HG02798 (cell line): ENCODE results near the gene R3HDM1.
"Not testable (repeated sequence)": the region's sequence is repeated elsewhere in the genome, so short reads cannot be mapped to it uniquely, and the experiment has no call there.

ENCODE experiments used
- ATAC-seq: cut with Tn5 transposase; IDR thresholded peaks from one replicate; pipeline ENCODE4 v1.9.1; 2021; ENCODE audit warnings: mild to moderate bottlenecking; ENCODE audit not compliant: unreplicated experiment, poor library complexity

R3HDM1 gene

DNA sequence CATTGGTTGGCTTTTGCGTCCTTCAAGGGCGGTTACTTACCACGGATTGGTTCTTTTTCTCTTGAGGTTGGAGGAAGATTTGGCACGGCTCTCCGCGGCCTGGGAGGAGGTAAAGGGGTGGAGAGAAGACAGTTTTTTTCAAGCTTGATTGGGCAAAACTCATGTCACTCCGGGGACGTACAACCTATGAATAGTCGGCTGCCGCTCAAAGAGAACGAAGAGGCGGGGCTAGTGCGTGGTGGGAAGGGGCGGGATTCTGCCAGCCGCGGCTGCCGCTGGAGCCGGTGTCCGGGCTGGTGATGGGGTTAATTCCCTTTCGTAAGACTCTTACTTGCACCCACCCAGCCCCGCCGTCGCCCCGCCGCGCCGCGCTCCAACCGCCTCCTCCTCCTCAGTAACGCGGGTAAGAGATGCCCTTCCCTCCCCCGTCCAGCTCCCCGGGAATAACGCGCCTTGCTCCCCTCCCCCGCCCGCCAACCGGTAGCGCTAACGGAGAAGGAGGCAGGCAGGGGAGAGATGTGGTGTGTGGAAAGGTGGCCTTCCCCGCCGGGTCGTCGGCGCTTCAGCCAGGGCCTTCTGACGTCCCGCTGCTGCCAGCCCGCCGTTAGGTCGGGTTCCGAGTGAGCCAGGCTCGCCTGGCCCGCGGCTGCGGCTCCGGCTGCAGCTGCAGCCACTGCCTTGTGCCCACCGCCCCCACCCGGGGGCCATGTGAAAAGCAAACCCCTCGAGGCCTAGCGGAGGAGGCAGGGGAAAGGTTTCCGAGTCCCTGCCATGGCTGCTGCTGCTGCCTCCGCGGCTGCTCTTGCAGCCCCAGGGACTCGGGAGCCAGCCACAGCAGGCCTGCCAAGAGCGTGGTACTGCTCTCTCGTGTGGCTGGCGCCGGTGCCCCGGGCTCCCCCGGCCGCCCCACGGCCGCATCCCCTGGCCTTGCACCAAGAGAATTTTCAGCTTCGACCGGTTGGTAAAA, at the start of gene R3HDM1:
TSS of gene R3HDM1 (plus strand) at position 254 of the 967 bp plus-strand sequence. CDS start 73,362 bp downstream, outside the sequence.
- ATAC-seq, result peak; percentile 85

DNA sequence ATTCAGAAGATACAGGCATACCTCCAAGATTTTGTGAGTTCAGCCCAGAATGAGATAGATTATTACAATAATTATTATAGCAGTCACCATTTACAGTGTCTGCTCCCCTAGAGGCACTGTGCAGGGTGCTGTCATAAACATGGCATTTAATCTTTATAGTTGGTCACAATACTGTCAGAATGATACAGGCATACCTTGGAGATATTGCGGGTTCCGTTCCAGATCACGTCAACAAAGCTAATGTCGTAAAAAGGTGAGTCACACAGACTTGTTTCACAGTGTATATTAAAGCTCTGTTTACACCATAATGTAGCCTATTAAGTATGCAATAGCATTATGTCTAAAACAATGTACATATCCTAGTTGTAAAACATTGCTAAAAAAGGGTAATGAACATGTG, 45.8 kb upstream of the R3HDM1 start:
- ATAC-seq, result no peak

DNA sequence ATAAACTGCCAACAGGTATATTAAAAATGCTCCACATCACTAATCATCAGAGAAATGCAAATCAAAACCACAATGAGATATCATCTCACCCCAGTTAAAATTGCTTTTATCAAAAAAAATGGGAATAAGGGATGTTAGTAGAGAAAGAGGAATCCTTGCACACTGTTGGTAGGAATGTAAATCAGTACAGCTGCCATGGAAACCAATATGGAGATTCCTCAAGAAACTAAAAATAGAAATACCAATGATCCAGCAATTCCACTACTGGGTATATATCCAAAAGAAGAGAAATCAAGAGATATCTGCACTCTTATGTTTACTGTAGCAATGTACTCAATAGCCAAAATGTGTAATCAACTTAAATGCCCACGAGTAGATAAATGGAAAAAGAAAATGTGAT, 40.9 kb upstream of the R3HDM1 start:
- no peak for ATAC-seq

DNA sequence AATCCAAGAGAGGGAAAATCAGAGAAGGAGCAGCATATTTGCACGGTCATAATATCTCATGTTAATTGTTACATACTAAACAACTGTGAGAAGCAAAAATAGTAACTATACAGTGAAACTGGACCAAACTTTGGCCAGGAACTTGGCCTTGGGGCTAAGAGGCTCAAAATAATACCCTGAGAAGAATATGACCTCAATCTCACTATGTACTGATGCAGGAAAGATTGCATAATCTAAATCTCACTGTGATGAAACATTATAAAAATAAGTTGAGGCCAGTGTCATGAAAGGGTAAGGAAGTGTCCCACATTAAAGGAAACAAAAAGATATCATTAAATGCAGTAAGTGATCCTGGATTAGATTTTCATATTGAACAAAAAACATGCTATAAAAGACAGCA, 36.8 kb upstream of the R3HDM1 start:
- ATAC-seq, result no peak

DNA sequence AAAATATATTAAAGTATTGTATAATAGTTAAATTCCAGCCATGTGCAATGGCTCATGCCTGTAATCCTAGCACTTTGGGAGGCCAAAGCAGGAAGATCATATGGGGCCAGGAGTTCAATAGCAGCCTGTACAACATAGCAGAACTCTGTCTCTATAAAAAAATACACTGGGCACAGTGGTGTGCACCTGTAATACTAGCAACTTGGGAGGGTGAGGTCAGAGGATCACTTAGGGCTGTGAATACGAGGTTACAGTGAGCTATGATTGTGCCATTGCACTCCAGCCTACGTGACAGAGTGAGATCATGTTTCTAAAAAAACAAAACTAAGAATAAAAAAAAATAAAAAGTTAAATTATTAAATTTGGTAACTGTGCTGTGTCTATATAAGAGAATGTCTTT, 36.4 kb upstream of the R3HDM1 start:
- ATAC-seq, result no peak

DNA sequence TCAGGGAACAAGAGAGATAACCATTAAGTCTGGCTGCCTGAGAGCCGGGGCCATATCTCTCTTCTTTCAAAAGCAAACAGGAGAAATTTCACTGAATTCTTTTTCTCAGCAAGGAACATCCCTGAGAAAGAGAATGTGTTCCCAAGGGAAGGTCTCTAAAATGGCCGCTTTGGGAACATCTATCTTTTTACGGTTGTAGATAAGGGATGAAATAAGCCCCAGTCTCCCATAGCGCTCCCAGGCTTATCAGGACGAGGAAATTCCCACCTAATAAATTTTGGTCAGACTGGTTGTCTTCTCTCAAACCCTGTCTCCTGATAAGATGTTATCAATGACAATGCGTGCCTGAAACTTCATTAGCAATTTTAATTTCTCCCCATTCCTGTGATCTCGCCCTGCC, 32.7 kb upstream of the R3HDM1 start:
- ATAC-seq, result not testable (repeated sequence)

DNA sequence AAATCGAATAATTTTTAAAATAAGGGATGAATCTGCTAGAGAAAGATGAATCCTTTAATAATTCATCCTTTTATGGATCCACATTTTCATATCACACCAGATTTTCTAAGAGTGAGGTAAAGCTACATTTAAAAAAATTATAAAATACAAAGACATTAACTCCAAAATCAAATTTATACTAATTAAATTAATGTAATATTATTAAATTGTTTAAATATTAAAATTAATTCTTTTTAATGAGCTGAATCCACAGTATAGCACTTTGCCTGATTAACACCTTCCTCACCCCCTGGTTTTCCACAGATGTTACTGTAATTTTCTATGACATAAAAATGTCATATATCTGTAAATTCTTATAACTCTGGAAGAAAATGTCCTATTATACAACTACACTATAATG, 26.5 kb upstream of the R3HDM1 start:
- ATAC-seq, result no peak

DNA sequence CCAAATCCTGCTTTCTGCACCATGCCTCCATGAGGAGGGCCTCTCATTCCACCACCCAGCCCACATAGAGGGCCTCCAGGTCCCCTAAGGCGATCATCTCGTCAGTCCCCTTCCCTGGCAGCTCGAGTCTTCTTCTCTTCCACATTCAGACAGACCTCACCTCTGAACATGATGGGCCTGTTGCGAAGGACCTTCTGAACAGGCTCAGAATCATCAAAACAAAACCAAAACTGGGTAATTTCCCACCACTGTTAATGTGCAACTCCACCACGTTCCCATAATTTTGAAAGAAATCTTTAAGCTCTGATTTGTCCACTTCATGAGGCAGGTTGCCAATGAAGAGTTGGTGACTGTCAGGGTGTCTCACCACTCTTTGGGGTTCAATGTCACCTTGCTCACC, 20.7 kb upstream of the R3HDM1 start:
- ATAC-seq, result peak; percentile 48

DNA sequence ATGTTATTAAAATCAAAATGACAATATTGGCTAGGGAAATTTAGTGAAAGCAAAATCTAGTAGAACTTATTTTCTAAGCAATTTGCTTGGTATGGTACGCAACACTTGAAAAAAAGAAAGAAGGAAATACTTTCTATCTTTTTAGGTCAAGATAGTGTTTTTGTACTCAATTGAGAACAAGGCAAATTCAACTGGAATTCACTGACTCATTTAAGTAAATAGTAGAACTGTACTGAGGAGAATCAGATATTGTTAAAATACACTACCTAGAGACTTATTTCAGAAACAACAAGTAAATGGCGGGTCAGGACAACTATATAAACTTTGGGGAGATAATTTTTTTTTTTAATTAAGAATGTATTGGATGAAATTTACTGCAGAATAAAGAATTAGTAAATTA, 19.2 kb upstream of the R3HDM1 start:
- no peak for ATAC-seq

DNA sequence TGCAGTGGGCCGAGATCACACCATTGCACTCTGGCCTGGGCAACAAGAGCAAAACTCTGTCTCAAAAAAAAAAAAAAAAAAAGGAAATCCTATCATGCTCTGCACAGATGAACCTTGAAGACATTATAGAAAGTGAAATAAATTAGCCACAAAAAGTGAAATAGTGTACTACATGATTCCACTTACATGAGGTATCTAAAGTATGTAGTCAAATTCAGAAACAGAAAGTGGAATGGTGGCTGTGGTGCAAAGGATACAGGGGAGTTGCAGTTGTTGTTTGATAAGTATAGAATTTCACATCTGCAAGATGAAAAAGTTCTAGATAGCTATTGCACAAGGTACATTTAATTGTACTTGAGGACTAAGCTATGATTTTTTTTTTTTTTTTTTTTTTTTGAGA, 5.5 kb upstream of the R3HDM1 start:
- no peak for ATAC-seq

DNA sequence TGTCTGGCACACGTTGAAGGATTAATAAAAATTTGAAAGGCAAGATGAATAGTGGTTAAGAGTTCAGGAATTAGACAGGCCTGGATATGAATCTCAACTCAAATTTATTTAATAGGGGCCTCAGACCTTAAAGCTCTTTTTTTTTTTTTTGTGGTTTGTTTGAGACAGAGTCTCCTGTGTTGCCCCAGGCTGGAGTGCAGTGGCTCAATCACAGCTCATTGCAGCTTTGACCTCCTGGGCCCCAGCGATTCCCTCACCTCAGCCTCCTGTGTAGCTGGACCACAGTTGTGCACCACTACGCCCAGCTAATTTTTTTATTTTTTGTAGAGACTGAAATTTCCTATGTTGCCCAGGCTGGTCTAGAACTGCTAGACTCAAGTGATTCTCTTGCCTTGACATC, 3.3 kb upstream of the R3HDM1 start:
- ATAC-seq, result no peak

DNA sequence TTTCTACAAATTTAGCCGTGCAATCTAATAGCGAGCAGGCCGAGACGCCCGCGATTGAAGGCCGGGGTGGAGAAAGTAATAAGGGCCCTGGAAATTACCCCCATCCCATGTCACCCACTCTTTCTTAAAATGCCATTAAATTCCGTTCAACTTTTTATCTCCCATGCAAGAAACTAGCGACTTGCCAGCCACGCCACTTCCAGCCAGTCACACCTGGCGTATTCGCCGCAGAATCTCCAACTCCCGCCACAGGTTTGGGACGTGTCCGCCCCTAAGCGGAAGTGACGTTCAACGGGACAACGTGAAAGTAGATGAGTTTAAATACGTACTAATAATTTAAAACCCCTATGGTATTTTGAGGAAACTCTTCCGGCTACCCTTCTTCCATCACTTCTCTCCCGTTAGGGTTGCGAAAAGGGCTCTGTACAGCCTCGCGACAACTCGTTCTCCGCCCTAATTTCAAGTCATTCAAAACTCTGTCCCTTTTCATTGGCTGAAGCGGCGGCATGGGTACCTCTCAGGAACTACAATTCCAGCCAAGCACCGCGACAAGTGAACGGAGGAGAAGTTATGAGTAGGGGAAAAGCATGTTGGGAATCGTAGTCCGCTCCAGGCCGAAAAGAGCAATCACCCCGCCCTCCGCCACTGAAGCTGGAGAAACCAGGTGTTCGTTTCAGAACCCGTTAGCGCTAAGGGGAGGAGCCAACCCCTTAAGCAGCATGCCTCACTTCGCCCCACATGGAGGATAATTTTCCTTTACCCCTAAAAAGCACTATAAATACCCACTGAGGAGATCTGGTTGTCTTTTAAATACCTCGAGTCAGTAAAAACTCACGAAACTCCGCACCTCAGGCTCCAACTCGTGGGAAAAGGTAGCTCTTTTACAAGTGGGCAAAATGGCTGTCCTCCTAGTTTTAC, 712 bp upstream of the R3HDM1 start, which contains the start of gene ZRANB3:
TSS of gene ZRANB3 (minus strand) at position 906 of the 918 bp plus-strand sequence.
- peak; percentile 74 for ATAC-seq

DNA sequence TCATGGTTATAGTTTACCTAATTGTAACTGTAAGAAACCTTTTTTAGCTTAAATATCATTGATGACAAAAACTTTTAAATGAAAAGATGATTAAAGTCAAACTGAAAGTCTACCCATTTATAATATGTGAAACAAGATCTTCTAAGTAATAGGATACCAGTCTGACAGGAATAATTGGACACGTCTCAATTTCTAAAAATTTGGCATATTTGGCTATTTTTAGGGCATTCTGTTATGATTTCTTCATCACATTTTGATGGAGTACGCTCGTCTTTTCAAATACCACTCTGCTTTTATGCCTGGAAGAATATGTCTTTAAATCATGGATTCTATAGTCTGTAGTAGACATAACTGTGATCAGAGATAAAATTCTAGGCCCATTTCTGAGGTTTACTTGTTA, 1.3 kb downstream of the R3HDM1 start:
- ATAC-seq, result no peak

DNA sequence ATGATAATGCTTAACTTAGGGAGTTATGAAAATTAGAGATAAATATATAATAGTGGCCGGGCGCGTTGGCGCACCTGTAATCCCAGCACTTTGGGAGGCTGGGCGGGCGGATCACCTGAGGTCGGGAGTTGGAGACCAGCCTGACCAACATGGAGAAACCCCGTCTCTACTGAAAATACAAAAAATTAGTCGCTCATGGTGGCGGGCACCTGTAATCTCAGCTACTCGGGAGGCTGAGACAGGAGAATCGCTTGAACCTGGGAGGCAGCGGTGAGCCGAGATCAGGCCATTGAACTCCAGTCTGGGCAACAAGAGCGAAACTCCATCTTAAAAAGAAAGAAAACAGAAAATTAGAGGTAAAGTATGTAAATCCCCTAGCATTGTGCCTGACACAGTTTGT, 2.3 kb downstream of the R3HDM1 start:
- ATAC-seq, result not testable (repeated sequence)

DNA sequence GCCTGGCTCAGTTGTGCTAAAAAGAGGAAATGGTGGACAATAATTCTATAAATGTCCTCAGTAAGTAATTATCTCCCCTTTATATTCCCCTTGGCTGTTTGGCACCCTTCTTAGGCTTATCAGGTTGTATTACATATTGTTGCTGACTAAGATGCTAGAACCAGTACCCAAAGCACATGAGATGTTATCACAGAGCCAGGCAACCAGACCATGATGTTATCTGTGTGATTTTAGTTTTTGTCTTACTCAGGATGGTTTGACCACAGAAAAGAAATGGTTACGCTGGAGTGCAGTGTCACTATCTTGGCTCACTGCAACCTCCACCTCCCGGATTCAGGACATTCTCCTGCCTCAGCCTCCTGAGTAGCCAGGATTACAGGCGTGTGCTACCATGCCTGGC, 15.2 kb downstream of the R3HDM1 start:
- no peak for ATAC-seq

DNA sequence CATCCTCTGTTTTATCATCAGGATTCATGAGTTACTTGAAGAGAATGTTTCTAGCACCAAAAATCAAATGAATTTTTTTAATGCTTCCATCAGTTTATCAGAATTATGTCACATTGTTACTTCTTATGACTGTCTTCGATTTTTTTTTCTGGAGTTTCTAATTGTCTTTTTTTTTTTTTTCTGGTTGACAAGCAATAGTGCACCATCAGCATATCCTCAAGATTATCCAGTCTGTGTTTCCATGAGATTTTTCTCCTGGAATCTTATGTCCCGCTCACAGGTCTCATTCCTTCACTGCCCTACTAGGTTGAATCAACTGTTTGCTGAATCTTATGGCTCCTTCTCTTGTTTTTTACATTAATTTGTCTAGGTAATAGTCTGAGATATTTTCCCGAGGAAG, 16.0 kb downstream of the R3HDM1 start:
- ATAC-seq, result no peak

DNA sequence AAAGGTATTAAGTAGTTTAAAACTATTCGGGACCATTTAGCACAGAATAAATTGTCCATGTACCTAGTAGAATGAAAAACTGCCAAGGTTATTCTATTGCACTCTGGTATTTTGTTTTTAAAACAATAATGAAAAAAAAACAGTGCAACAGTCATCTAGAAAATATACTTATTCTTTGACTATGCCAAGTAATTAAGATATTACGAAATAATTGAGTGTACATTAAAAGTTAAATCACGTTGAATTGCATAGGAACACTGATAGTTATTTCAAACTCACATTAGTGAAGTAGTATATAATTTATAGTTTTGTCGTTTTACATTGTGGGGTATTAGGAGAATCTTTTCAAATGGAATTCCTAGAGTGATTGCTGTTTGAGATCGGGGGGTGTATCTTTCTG, 20.1 kb downstream of the R3HDM1 start:
- ATAC-seq, result no peak

DNA sequence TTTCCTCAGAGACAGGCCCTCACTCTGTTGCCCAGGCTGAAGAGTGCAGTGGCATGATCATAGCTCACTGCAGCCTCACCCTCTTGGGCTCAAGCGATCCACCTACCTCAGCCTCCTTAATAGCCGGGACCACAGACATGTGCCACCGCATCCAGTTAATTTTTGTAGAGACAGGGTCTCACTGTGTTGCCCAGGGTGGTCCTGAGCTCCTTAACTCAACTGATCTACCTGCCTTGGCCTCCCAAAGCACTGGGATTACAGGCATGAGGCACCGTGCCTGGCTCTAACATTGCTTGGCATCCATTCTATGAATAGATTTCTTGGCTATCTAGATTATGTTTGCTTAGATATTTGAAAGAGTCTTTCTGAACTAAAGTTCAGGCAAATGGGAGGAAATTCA, 21.6 kb downstream of the R3HDM1 start:
- no peak for ATAC-seq

DNA sequence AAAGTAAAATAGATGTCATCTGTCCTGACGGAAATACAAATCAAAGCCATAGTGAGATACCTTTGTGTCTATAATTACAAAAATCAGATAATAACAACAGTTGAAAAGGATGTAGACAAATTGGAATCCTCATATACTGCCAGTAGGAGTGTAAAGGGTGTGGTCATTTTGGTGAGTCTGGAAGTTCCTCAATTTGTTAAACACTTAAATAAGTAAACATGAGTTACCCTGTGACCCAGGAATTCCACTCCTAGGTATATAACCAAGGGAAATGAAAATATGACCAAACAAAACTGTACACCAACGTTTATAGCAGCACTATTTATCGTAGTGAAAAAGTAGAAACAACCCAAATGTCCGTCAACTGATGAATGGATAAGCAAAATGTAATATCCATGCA, 24.0 kb downstream of the R3HDM1 start:
- no peak for ATAC-seq

DNA sequence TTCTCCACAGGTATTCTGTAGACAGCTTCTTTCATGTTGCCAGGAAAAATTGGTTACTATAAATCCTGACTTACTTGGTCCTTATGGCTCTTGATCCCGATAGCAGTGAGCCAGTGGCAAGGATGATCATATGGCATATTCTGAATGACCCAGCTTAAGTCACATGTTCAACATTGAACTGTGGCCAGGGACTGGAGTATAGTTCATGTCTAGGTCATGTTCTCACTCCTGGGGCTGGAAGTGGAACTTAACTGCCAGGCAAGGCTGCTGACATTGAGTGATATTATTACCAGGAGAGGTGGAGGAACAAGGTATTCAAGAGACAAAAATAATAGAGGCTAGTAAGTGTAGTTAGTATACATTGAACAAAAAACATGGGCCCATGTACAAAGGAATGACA, 26.2 kb downstream of the R3HDM1 start:
- no peak for ATAC-seq

DNA sequence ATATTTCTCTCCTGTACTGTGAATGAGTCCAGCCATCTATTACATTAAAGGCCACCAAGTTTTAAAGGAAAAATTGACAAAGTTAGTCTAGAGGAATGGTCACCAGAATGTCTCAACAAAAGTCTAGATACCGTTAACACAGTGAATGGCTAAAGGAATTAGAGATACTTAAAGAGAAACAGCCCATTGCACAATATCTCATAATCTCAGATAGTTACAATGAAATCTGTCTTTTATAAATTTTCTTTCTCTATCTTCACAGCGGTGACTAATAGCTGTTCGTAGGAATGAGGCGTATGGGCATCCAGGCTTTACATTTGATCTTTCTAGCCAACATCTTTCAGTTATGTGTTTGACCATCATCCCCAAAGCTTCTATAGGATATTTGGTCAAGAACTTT, 30.6 kb downstream of the R3HDM1 start:
- no peak for ATAC-seq
